NB4 (cell line): ENCODE data around the gene HDAC9.

Experiments used
- POLR2A ChIP-seq: IDR thresholded peaks from 2 replicates; pipeline ENCODE4 v1.6.1; 2011; ENCODE audit warnings: mild to moderate bottlenecking; ENCODE audit not compliant: insufficient read length; ENCODE audit errors: extremely low read depth
- TF ChIP-seq, protein P1 (sequence below): IDR thresholded peaks from one replicate; pipeline ENCODE4 v1.5.1; 2012; ENCODE audit warnings: low read depth, low read length
- TF ChIP-seq, protein P2 (sequence below): IDR thresholded peaks from 2 replicates; pipeline ENCODE4 v1.6.1; 2011; ENCODE audit warnings: low read depth, low read length

DNA sequence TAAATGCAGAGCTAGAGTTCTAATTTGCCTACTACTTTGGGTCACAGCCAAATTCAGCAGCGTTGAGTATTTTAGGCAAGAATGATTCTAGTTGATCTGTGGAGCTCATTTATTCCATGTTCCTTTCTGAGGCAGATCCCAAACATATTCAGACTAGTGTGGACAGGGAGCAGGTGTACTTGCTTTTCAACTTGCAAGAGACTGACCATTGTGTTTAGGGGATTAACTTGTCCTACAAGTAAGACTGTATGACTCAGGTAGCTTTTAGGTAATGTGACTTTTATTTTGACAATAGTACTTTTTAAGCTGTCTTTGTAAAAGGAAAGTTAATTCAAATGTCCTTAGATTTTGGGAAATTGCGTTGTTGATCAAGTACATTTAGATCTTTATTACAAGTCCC is 336.4 kb downstream of the HDAC9 start:
- TF ChIP-seq POLR2A: no peak
- TF ChIP-seq, protein P1, sequence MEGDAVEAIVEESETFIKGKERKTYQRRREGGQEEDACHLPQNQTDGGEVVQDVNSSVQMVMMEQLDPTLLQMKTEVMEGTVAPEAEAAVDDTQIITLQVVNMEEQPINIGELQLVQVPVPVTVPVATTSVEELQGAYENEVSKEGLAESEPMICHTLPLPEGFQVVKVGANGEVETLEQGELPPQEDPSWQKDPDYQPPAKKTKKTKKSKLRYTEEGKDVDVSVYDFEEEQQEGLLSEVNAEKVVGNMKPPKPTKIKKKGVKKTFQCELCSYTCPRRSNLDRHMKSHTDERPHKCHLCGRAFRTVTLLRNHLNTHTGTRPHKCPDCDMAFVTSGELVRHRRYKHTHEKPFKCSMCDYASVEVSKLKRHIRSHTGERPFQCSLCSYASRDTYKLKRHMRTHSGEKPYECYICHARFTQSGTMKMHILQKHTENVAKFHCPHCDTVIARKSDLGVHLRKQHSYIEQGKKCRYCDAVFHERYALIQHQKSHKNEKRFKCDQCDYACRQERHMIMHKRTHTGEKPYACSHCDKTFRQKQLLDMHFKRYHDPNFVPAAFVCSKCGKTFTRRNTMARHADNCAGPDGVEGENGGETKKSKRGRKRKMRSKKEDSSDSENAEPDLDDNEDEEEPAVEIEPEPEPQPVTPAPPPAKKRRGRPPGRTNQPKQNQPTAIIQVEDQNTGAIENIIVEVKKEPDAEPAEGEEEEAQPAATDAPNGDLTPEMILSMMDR: no peak
- TF ChIP-seq, protein P2, sequence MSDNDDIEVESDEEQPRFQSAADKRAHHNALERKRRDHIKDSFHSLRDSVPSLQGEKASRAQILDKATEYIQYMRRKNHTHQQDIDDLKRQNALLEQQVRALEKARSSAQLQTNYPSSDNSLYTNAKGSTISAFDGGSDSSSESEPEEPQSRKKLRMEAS: no peak
